ENCODE measurements around the gene GLRA1.

DNA sequence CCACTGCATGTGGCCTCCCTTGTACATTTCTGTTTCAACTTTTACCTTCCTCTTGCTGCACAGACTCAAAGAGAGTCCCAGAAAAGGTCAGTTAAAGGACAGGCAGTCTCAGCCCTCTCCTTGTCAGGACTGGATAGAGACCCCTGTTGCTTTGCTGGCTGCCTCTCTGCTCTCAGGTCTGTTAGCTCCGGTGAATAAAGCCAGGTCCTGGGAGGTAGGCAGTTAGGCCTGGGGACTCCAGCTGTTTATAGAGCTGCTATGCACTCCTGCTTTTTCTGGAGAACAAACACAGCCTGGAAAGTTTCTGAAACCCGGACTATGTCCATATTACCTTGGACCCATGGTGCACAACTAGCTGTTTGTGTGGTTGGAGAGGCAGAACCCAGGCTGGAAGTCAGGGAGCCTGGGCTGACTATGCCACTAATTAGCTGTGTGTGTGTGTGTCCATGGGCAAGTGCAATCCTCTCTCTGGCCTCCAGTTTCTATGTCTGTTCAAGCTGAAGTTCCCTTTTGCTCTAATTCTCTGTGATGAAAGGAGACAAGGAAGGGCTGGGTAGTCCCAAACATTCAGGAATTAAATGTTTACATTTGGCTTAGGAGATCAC, 42.9 kb downstream of the GLRA1 start:
- TF ChIP-seq, protein P1, sequence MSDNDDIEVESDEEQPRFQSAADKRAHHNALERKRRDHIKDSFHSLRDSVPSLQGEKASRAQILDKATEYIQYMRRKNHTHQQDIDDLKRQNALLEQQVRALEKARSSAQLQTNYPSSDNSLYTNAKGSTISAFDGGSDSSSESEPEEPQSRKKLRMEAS (IDR thresholded peaks at IDR 0.05; ENCODE audit: low read depth, low read length): no peak
- TF ChIP-seq, protein P2, sequence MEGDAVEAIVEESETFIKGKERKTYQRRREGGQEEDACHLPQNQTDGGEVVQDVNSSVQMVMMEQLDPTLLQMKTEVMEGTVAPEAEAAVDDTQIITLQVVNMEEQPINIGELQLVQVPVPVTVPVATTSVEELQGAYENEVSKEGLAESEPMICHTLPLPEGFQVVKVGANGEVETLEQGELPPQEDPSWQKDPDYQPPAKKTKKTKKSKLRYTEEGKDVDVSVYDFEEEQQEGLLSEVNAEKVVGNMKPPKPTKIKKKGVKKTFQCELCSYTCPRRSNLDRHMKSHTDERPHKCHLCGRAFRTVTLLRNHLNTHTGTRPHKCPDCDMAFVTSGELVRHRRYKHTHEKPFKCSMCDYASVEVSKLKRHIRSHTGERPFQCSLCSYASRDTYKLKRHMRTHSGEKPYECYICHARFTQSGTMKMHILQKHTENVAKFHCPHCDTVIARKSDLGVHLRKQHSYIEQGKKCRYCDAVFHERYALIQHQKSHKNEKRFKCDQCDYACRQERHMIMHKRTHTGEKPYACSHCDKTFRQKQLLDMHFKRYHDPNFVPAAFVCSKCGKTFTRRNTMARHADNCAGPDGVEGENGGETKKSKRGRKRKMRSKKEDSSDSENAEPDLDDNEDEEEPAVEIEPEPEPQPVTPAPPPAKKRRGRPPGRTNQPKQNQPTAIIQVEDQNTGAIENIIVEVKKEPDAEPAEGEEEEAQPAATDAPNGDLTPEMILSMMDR (IDR thresholded peaks at IDR 0.05; ENCODE audit: low read depth, low read length): no peak
